Hypothalamus (tissue), 51 donors: ENCODE measurements around the gene KCND2.
"Not testable (repeated sequence)": the region's sequence is repeated elsewhere in the genome, so short reads cannot be mapped to it uniquely, and the experiment has no call there.

Source experiments
- DNase-seq, 51 donors: peaks; one replicate each; lab custom pipeline; 2025; lab: John Stamatoyannopoulos, UW

Gene KCND2

GRCh38 chr7:120272701-120273475, at the start of gene KCND2:
KCND2 (plus strand) TSS chr7:120273175.
- DNase-seq: peak in 21 of 51 donors; percentile 10 to 72 (median 29)

DNA sequence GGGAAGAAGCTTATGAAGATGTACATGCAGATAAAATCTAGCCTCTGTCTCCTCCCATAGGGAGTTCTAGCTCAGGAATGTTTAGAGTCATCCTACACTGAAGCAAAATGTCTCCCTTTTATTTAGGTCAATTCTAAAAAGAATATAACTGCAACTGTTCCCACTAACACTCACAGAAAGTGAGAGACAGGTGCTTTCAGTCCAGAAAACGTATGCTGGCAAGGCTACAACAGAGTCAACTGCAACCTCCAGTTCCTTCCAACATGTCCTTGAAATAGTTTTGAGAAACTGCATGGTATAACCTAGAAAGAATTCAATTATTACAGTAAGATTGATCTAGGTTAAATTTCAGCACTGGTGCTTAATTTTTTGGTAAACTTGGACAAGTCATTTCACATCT, 46.8 kb upstream of the KCND2 start:
- no peak for DNase-seq

DNA sequence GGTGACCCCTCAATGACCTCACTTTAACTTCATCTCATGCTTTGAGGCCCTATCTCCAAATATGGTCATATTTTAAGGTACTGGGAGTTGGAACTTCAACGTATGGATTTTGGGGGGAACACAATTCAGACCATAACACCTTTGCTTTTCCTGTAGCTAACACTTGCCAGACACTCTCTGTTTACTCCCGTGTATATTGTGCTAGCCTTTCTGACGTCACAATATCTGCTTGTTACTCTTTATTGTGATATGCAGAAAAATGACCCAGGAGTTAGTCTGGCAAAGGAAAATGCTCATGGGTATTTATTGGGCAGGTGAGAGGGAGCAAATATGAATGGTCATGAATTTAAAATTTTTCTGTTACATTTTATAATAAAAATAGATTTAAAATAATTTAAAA, 45.7 kb upstream of the KCND2 start:
- DNase-seq: no peak

DNA sequence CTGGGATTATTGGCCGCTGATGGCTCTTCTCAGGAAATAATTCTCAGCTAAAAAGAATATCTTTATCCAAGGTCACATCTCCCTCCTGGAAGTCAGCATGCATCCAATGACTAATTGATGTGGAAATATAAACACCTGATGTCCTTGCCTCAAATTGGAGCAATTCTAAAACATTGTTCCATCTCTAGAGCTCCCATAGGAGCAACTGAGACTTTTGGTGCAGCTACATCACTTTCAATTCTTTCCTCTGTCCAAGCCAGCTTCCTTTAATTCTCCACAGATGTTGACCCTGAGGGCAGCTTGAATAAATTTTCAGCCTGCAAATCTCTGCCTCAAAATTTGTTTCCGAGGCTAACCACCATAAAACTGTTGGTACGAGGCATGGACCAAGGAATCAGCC, 43.9 kb upstream of the KCND2 start:
- no peak for DNase-seq

- DNase-seq: no peak
Measured at GRCh38 chr7:120233338-120233737, 39.6 kb upstream of the KCND2 start.

- not testable (repeated sequence) for DNase-seq
Measured at GRCh38 chr7:120240350-120240749, 32.6 kb upstream of the KCND2 start.

DNA sequence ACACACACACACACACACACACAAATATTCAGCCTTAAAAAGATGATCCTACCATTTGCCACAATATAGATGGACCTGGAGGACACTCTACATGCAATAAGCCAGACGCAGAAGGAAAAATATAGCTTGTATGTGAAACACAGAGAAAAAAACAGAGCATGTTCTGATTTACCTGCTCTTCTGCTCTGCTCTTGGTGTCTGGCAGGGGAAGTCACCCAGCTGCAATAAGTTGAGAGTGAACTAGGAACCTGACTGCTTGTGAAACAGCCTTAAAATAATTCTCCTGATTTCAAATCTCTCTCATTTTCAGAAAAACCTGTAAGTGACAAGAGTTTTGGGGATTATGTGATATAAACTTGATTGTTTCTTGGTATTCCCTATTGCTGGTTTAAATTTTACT, 31.0 kb upstream of the KCND2 start:
- DNase-seq: no peak

GRCh38 chr7:120254845-120255244, 18.1 kb upstream of the KCND2 start:
- no peak for DNase-seq

DNA sequence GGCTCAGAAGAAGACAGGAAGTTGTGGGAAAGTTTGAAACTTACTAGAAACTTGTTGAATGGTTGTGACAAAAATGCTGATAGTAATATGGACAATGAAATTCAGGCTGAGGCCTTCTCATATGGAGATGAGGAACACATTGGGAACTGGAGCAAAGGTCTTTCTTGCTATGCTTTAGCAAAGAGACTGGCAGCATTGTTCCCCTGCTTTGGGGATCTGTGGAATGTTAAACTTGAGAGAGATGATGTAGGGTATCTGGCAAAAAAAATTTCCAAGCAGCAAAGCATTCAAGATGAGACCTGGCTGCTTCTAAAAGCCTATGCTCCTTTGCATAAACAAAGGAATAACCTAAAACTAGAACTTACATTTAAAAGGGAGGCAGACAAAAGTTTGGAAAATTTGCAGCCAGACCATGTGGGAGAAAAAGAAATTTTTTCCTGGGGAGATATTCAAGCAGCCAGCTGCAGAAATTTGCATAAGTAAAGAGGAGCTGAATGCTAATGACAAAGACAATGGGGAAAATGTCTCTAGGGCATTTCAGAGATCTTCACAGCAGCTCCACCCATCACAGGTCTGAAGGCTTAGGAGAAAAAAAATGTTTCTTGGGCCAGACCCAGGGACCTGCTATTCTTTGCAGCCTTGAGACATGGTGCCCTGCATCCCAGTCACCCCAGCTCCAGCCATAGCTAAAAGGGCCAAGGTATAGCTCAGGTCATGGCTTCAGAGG, 16.5 kb upstream of the KCND2 start:
- no peak for DNase-seq

- no peak for DNase-seq
Measured at GRCh38 chr7:120259386-120259785, 13.6 kb upstream of the KCND2 start.

GRCh38 chr7:120260111-120260510, 12.9 kb upstream of the KCND2 start:
- DNase-seq: no peak

GRCh38 chr7:120272261-120272660, 714 bp upstream of the KCND2 start:
- DNase-seq: peak in 16 of 51 donors; percentile 3 to 85 (median 24)

DNA sequence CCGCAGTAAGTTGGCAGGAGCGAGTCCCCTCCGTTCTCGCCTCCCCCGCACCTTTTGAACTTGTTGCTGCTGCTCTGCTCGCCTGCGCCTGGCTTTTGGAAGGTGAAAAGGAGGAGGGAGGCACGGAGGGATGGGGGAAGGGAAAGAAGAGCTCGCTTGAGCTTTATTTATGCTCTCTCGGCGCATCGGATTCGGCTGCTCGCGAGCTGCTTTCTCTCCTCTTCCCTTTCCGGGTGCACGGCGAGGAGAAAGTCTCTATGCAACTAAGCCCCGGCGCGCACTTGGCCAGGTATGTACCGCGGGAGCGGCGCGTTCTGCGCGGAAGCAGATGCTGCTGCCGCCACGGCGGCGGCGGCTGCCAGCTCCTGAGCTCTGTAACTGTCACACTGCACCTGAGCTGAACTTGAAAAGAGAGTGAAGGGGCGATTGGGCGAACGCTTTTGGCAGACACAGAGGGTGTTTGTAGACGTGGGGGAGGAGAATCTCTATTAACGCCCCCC, 551 bp downstream of the KCND2 start:
- peak in 28 of 51 donors; percentile 3 to 73 (median 36) for DNase-seq

- peak in 2 of 51 donors; percentile 1 to 12 for DNase-seq
Measured at GRCh38 chr7:120274482-120274881, 1.5 kb downstream of the KCND2 start.

DNA sequence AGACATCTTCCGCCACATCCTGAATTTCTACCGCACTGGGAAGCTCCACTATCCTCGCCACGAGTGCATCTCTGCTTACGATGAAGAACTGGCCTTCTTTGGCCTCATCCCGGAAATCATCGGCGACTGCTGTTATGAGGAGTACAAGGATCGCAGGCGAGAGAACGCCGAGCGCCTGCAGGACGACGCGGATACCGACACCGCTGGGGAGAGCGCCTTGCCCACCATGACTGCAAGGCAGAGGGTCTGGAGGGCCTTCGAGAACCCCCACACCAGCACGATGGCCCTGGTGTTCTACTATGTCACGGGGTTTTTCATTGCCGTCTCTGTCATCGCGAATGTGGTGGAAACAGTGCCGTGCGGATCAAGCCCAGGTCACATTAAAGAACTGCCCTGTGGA, 1.9 kb downstream of the KCND2 start:
- no peak for DNase-seq

GRCh38 chr7:120276720-120277119, 3.7 kb downstream of the KCND2 start:
- DNase-seq: no peak

DNA sequence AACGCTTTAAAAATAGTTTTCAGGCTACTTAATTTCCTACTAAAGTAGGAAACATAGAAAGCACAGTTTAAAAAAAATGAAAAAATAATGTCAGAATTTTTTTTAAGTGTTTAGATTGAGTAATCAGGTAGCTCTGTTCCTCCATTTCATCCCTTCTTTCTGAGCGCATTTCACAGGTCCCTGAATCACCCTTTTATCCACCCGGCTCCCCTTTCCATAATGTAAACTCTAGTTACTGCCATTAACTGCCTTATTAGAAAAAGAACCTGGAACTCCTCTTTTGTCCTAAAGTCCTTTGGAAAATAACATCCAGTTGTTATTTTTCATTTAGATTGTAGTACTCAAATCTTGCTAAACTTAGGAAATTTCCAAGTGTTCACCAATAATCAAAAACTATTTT, 5.8 kb downstream of the KCND2 start:
- no peak for DNase-seq

GRCh38 chr7:120280743-120281142, 7.8 kb downstream of the KCND2 start:
- DNase-seq: no peak

- DNase-seq: no peak
Measured at GRCh38 chr7:120293027-120293426, 20.1 kb downstream of the KCND2 start.

- DNase-seq: no peak
Measured at GRCh38 chr7:120302190-120302589, 29.2 kb downstream of the KCND2 start.

DNA sequence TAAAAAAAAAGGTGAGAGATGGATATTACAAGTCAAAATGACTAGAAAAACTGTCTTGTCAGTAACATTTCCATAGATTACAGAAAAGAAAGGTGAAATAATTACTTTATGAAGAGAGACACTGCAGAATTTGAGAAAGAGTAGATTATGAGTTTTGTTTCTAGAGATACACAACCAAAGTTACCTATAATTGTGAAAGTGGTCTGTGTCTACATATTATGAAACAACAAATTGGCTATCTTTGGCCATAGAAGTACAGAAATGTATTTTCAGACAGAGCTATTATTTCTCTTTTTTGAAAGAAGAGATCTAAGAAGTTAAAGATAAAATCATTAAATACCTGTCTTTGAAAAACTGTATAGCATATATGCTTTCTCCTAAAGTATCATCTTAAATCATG, 30.1 kb downstream of the KCND2 start:
- DNase-seq: no peak

DNA sequence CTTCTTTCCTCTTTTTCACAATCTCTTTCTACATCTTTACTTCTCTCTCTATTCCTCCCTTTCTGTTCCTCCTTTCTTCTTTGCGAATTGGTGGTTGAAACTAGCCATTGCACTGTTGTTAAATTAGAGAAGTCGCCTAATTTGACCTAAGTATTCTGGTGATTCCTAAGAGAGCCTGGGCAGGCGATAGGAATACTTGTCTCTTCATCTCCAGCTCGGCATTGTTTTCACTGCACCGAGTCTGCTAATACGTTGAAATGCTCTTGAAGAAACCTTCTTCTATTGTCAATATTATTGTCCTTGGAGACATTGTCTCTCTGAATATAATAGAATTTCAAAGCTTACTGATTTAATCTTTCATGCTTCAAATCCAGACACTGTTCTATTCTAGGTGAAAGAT, 31.7 kb downstream of the KCND2 start:
- no peak for DNase-seq
